Activated CD8-positive, alpha-beta memory T cell treated with anti-CD3 and anti-CD28 coated beads for 48 hours (primary cell): ENCODE results near the gene KISS1R.

ENCODE experiments used
- DNase-seq, 3 experiments: peaks; one replicate each; pipeline ENCODE4 v3.0.0-alpha.2; 2020; ENCODE audit warnings: low read depth in 2 of 3, low spot score in 2 of 3

Gene KISS1R

DNA sequence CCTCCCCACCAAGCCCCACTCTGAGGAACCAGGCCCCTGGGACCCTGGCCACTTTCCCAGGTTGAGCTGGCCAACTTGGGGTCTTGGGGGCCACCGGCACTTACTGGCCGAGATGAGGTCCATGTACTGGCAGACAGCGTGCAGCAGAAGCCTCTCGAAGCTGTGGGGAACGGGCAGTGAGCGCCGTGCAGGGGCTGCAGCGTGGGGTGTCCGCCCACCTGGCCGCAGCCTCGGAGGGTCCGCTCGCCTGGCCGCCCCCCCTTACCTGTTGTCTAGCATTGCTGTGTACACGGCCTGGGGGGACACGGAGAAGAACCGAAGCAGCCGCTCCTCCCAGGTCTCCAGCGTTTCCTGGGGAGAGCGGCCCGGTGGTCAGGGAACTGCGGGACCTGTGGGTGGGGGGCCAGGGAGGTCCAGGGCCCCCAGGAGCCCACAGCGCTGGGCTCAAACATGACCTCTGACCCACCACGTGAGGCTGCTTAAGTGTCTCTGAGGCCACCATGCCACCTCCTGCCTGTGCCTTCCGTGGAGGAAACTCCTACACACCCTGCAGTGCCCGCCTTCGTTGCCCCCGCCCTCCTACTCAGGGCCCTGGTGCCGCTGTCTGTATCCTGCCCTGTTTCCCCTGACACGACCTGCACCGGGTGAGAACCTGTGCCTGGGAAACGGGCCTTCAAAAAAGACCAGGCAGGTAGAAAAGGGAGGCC lies 17.6 kb upstream of the KISS1R start:
- DNase-seq: no peak

GRCh38 chr19:900043-900301 lies 17.2 kb upstream of the KISS1R start:
- no peak for DNase-seq

GRCh38 chr19:900302-901111 lies 16.6 kb upstream of the KISS1R start:
- no peak for DNase-seq

DNA sequence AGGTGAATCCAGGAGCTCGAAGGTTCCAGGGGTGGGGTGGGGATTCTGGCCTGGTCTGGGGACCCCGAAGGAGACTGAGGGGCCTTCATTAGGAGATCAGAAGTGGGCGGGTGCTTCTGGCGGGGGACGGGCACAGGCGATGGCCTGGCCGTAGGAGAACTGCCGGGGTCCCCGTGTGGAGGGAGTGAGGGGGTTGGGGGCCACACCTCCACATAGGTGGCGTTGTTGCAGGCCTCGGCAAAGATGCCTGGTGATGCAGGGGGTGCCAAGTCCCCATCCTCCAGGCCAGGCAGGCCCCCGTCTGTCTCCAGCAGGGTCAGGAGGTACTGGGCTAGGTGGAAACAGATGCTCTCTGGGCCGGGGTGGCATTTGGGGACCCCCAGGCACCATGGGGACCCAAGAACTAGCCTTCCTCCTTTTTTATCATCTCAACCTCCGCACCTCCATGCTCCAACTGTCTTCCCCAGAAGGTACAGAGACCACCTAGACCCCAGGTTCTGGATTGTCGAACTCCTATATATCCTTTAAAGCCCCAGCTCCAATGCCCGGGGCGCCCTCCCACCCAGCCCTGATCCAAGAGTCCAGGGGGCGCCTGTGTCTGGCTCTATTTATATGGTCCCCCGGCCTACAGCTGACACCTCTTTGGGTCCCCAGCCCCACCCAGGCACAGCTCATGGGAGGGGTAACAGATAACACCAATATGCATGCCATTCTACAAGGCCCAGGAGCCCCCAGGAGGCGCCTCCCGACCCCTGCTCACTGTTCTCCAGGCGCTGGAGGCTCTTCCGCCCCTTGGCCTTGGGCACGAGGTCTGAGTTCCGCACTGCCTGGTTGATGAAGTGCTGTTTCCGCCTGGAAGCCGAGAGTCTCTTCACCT lies 15.7 kb upstream of the KISS1R start:
- no peak for DNase-seq

DNA sequence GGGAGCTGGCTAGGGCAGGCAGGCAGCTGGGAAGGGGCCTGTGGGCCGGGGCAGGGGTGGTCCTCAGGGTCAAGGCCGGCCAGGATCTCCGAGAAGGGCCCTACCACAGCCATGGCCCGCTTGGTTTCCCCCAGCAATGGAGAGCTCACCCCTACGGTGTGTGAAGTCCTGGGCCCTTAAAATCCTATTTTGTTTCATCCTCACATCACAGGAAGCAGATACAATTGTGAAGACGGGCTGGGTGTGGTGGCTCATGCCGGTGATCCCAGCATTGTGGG lies 15.1 kb upstream of the KISS1R start:
- no peak for DNase-seq

GRCh38 chr19:902446-903226 lies 14.5 kb upstream of the KISS1R start:
- no peak for DNase-seq

GRCh38 chr19:903266-903797 lies 13.8 kb upstream of the KISS1R start:
- DNase-seq: no peak

DNA sequence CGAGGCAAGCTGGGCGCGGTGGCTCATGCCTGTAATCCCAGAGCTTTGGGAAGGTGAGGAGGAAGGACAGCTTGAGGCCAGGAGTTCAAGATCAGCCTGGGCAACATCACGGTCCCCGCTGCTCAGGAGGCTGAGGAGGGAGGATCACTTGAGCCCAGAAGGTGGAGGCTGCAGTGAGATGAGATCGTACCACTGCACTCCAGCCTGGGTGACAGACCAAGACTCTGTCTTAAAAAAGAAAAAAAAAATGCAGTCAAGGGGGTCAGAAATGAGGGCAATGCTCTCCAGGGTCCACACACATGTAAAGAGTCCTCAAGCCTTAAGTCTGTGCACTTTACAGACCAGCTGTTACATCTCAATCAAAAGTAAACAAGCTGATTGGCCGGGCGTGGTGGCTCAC lies 12.6 kb upstream of the KISS1R start:
- no peak for DNase-seq

DNA sequence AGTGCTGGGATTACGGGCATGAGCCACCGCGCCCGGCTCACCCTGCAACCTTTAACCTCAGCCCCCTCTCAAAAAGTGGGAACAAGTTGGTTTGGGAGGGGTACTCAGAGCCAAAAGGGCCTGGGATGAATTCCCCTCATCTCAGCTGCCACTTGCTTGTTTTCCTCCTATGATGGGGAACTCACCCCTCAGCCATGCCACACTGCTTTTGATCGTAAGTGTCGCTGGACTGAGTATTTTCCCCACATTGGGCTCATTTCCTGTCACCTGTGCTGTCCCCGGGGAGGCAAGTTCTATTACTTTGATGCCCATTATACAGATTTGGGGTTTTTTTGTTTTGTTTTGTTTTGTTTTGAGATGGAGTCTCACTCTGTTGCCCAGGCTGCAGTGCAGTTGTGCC lies 10.7 kb upstream of the KISS1R start:
- DNase-seq: no peak

DNA sequence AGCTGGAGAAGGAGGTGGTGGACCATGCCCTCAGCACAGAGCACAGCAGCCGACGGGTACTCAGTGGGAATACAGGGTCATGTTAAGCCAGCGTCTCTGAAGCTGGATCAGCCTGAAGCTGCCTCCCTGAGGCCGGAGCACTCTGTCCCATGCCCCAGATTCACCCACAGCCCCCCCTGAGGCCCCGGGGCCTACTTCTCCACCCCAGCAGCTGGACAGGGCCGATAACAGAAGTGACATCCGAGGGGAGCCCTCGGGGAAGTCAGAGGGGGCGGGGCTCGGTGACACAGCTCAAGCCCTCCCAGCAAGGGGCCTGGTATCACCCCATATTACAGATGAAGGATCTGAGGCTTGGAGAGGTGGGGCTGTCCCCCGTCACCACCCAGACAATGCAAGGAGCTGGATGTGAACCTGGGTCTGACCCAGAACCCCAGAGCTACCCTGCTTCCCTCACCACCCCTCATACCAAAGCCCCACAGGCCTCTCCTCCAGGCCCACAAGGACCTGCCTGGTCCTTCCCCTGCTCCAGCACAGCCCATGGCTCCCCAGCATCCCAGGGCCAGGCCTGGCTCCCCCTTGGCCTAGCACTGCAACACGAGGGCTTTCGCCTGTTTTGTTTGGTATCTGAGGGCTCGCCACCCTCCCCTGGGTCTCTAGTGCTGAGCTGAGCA lies 9.8 kb upstream of the KISS1R start:
- no peak for DNase-seq

DNA sequence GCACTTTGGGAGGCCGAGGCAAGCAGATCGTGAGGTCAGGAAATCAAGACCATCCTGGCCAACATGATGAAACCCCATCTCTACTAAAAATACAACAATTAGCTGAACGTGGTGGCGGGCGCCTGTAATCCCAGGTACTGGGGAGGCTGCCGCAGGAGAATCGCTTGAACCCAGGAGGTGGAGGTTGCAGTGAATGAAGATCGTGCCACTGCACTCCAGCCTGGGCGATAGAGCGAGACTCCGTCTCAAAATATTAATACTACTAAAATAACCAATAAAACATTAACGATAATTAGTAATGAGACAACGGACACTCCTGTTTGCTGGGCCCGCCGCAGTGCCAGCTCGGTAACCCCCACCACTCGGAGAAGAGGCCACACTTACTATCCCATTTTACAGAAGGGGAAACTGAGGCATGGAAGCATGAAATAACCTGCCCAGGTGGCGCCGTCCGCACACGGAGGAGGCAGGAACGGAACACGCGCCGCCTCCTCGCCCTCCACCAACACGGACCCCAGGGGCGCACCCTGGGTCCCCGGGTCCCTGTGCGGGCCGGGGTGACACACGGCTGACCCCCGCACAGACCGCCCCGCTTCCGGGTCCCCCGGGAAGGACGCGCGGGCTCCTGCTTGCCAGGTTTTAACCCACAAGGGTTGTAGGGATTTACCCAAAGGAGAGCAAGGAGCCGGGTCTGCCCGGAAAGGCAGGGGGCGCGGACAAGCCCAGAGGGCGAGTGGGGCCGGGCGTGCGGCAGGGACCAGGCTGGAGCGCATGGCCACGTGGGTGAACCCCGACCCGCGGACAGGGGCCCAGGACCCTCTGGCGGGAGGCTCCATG lies 5.7 kb upstream of the KISS1R start:
- no peak for DNase-seq

GRCh38 chr19:912181-913079 lies 4.7 kb upstream of the KISS1R start:
- no peak for DNase-seq

DNA sequence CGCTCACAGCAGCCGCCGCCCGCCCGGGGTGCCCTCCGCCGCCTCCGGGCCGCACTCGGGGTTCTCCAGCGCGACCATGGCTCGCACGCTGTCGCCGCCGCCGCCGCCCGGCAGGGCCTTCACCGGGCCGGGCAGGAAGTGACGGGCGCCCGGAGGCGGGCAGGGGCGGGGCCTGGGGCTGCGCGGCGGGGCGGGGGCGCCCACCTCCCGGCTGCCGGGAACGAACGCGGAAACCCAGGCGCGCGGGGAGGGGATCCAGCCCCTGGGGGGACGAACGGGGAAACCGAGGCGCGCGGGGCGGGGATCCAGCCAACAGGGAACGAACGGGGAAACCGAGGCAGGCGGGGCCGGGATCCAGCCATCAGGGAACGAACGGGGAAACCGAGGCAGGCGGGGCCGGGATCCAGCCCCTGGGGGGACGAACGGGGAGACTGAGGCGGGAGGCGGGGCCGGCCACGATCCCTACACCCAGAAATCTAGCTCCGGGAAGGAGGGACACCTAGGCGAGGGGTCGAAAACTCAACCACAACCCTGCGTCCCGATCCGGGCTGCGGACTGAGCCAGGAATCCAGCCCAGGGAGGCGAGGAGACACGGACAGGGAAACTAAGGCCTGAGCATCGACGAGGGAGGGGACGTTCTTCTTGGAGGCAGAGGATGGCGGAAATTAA lies 3.9 kb upstream of the KISS1R start, which contains the start of gene R3HDM4:
TSS of gene R3HDM4 (minus strand) at position 140 of the 669 bp plus-strand sequence. CDS start at position 78, 62 bp downstream.
- peak; percentile 67 to 75 (median 74) for DNase-seq

DNA sequence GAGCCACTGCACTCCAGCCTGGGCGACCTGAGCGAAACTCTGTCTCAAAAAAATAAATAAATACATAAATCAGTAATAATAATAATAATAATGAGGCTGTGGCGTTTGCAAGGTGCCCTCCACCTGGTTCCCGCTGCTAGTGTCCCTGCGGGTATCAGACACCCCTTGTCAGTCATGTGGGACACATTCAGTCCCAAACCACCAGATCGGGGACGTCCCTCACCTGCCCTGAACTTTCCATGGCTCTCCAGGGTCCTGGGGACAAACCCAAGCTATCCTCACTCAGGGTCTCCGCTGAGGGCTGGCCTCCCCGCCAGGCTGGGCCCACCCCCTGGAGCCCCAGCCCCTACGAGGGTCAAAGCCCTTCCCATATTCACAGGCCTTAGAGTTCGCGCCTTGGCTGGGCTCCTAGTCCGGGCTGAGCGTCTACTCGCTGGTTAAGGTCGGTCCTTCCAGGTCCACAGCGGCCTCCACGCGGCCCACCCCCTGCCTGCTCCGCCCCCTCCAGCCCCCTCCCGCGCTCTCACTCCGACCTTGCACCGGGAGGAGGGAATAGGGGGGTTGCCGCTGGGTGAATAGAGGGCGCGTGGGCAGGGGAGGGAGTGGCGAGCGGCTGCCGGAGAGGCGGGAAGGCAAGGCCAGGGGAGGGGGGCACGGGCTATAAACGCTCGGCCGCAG lies 349 bp upstream of the KISS1R start:
- DNase-seq: no peak

GRCh38 chr19:918152-918437 lies 962 bp downstream of the KISS1R start:
- no peak for DNase-seq

- no peak for DNase-seq
Observed at GRCh38 chr19:918481-919198, 1.5 kb downstream of the KISS1R start.
